H9 (cell line): ENCODE results near the gene FCN1. TPM values are rescaled to one million over a fixed set of nuclear protein-coding genes. Genes with fewer than 3 reads are reported as not detected.

Source experiments
- DNase-seq: peaks from one replicate; pipeline ENCODE4 v3.0.0-alpha.2; 2017
- H2AFZ ChIP-seq: one replicate; pipeline ENCODE4 v1.6.1; 2013; ENCODE audit warnings: mild to moderate bottlenecking, low read length, control low read depth, moderate library complexity
- H2AK5ac ChIP-seq: 2 replicates; pipeline ENCODE4 v1.6.1; 2013; ENCODE audit warnings: low read length, control low read depth, mixed read lengths; ENCODE audit not compliant: insufficient read length
- H2BK120ac ChIP-seq: one replicate; pipeline ENCODE4 v1.6.1; 2013; ENCODE audit warnings: low read depth, mild to moderate bottlenecking, low read length, control low read depth, inconsistent platforms; ENCODE audit not compliant: poor library complexity, severe bottlenecking
- H2BK12ac ChIP-seq: 2 replicates; pipeline ENCODE4 v1.6.1; 2013; ENCODE audit warnings: low read length, control low read depth, mixed read lengths, low read depth; ENCODE audit not compliant: insufficient read length
- H2BK15ac ChIP-seq: 2 replicates; pipeline ENCODE4 v1.6.1; 2013; ENCODE audit warnings: low read depth, low read length, control low read depth
- H2BK20ac ChIP-seq: one replicate; pipeline ENCODE4 v1.6.1; 2013; ENCODE audit warnings: low read depth, mild to moderate bottlenecking, low read length, control low read depth, inconsistent platforms; ENCODE audit not compliant: poor library complexity, severe bottlenecking
- H2BK5ac ChIP-seq: 2 replicates; pipeline ENCODE4 v1.6.1; 2013; ENCODE audit warnings: low read length, control low read depth, mixed read lengths; ENCODE audit not compliant: insufficient read length
- H3K14ac ChIP-seq: 2 replicates; pipeline ENCODE4 v1.6.1; 2013; ENCODE audit warnings: low read length, control low read depth; ENCODE audit not compliant: insufficient read depth
- H3K18ac ChIP-seq: 2 replicates; pipeline ENCODE4 v1.6.1; 2013; ENCODE audit warnings: low read depth, mild to moderate bottlenecking, mixed read lengths, low read length, control low read depth; ENCODE audit not compliant: insufficient read length
- H3K23ac ChIP-seq: 2 replicates; pipeline ENCODE4 v1.6.1; 2013; ENCODE audit warnings: low read length, control low read depth, mixed read lengths, low read depth; ENCODE audit not compliant: insufficient read length
- H3K23me2 ChIP-seq: 2 replicates; pipeline ENCODE4 v1.6.1; 2013; ENCODE audit warnings: low read depth, mild to moderate bottlenecking, mixed read lengths, low read length, control low read depth; ENCODE audit not compliant: insufficient read length, poor library complexity, severe bottlenecking
- H3K27ac ChIP-seq: 2 replicates; pipeline ENCODE4 v1.5.1; 2013; ENCODE audit warnings: low read length, control low read depth, mixed read lengths, low read depth; ENCODE audit not compliant: insufficient read length
- H3K27me3 ChIP-seq: 2 replicates; pipeline ENCODE4 v1.6.1; 2013; ENCODE audit warnings: low read length, control low read depth, inconsistent platforms; ENCODE audit not compliant: insufficient read depth
- H3K4ac ChIP-seq: 2 replicates; pipeline ENCODE4 v1.6.1; 2013; ENCODE audit warnings: low read depth, mild to moderate bottlenecking, control low read depth, inconsistent platforms, low read length, moderate library complexity
- H3K4me1 ChIP-seq: 2 replicates; pipeline ENCODE4 v1.6.1; 2013; ENCODE audit warnings: low read length, control low read depth, inconsistent platforms; ENCODE audit not compliant: insufficient read depth
- H3K4me2 ChIP-seq: 2 replicates; pipeline ENCODE4 v1.6.1; 2013; ENCODE audit warnings: low read length, control low read depth, mixed read lengths; ENCODE audit not compliant: insufficient read length, insufficient read depth
- H3K56ac ChIP-seq: 2 replicates; pipeline ENCODE4 v1.6.1; 2013; ENCODE audit warnings: low read depth, mild to moderate bottlenecking, mixed read lengths, low read length, control low read depth; ENCODE audit not compliant: insufficient read length
- H3K79me1 ChIP-seq: 2 replicates; pipeline ENCODE4 v1.6.1; 2013; ENCODE audit warnings: low read depth, mild to moderate bottlenecking, moderate library complexity, low read length, control low read depth, inconsistent platforms; ENCODE audit not compliant: insufficient read depth, poor library complexity, severe bottlenecking
- H3K79me2 ChIP-seq: 2 replicates; pipeline ENCODE4 v1.6.1; 2013; ENCODE audit warnings: low read length, control low read depth, inconsistent platforms; ENCODE audit not compliant: insufficient read depth
- H3K9ac ChIP-seq: 2 replicates; pipeline ENCODE4 v1.6.1; 2013; ENCODE audit warnings: low read length, control low read depth, mixed read lengths; ENCODE audit not compliant: insufficient read length; ENCODE audit errors: extremely low read depth
- H3K9me3 ChIP-seq: one replicate; pipeline ENCODE4 v1.6.1; 2013; ENCODE audit warnings: low read depth, low read length, inconsistent platforms; ENCODE audit not compliant: control insufficient read depth
- H3T11ph ChIP-seq: one replicate; pipeline ENCODE4 v1.6.1; 2013; ENCODE audit warnings: mild to moderate bottlenecking, low read length, control low read depth, inconsistent platforms
- H4K20me1 ChIP-seq: one replicate; pipeline ENCODE4 v1.6.1; 2013; ENCODE audit not compliant: control insufficient read depth, insufficient read length, insufficient read depth
- H4K5ac ChIP-seq: 2 replicates; pipeline ENCODE4 v1.6.1; 2013; ENCODE audit warnings: low read depth, mild to moderate bottlenecking, mixed read lengths, low read length, control low read depth; ENCODE audit not compliant: insufficient read length
- H4K8ac ChIP-seq: replicated peaks from 2 replicates; pipeline ENCODE4 v1.6.1; 2013; ENCODE audit warnings: low read length, control low read depth, mixed read lengths, low read depth; ENCODE audit not compliant: insufficient read length
- H4K91ac ChIP-seq: 2 replicates; pipeline ENCODE4 v1.6.1; 2013; ENCODE audit warnings: low read depth, mild to moderate bottlenecking, moderate library complexity, mixed read lengths, low read length, control low read depth; ENCODE audit not compliant: insufficient read length
- H3K27ac Mint-ChIP-seq, 3 experiments: 2 replicates in 2 of 3; 3 replicates in 1 of 3; pipeline ENCODE4 v1.8.0; 2020 to 2021; ENCODE audit warnings: mixed read lengths in 3 of 3, mild to moderate bottlenecking in 1 of 3, moderate library complexity in 1 of 3
- H3K27me3 Mint-ChIP-seq: 2 replicates; pipeline ENCODE4 v1.8.0; 2021; ENCODE audit warnings: low read depth, mild to moderate bottlenecking, moderate library complexity, mixed read lengths
- H3K36me3 Mint-ChIP-seq, 3 experiments: 2 replicates in 2 of 3; 3 replicates in 1 of 3; pipeline ENCODE4 v1.8.0; 2020 to 2021; ENCODE audit warnings: low read depth in 3 of 3, mixed read lengths in 3 of 3; ENCODE audit not compliant: insufficient read depth in 1 of 3
- H3K4me1 Mint-ChIP-seq, 2 experiments: 2 replicates each; pipeline ENCODE4 v1.8.0; 2020; ENCODE audit warnings: mixed read lengths in 2 of 2
- H3K4me3 Mint-ChIP-seq, 2 experiments: 2 replicates in 1 of 2; 3 replicates in 1 of 2; pipeline ENCODE4 v1.8.0; 2020 to 2021; ENCODE audit warnings: mild to moderate bottlenecking in 2 of 2, mixed read lengths in 2 of 2, moderate library complexity in 1 of 2
- H3K9me3 Mint-ChIP-seq, 2 experiments: 2 replicates in 1 of 2; 3 replicates in 1 of 2; pipeline ENCODE4 v1.8.0; 2020; ENCODE audit warnings: mild to moderate bottlenecking in 2 of 2, mixed read lengths in 2 of 2, moderate library complexity in 1 of 2
- WGBS: extraction: QIAGEN DNeasy Blood & Tissue Kit; methylation state at CpG from one replicate; pipeline ENCODE4 v1.1.7; 2013; ENCODE audit warnings: missing lambda C conversion rate, low lambda C conversion rate, mixed read lengths; ENCODE audit not compliant: insufficient read length; ENCODE audit errors: extremely low coverage; 5-methylcytosine and 5-hydroxymethylcytosine counted together
- total RNA-seq: library from RNA; stranded (reverse); gene quantifications from 2 replicates; pipeline ENCODE4 v1.2.1, GENCODE V29; 2021
- TF ChIP-seq, protein P1 (sequence below): fragments of 200-600 bp; sonication (generic); conservative IDR thresholded peaks from 3 replicates; pipeline ENCODE4 v1.8.0; 2021; ENCODE audit warnings: antibody characterized with exemption, mild to moderate bottlenecking

Gene FCN1
- total RNA-seq, 1 experiment from 2014 or later = not detected

DNA sequence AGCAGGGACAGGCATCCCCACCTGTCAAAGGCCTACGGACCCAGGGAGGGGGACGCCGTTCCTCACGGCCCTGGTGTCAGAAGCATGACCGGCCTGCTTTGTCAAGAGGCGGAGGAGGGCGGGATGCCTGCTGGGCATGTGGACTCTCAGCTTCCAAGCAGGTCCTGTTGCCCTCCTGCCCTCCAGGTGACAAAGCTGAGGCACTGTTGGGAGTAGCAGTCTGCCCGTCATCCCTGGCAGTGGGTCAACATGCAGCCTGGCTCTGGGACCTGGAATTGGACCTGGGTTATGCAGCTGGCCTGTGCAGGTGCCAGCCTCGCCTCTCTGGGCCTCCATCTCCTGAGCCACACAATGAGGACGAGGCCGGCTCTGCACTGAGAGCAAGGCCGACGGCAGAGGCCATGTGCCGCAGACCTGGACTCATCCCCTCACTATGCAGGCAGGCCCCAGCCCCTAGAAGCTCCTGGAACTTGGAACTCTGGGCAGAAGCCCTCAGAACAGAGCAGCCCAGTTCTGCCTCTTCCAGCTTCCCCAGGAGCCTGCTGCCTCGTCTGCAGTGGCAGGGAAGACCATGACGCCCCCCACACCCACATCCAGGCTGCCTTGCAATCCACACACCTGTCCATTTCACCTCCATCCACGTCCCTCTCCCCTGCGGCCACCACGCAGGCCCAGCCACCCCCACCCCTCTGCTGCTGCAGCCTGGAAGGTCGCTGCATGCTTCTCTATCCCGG lies 20.8 kb upstream of the FCN1 start:
- no peak overlapping the region for H3K56ac ChIP-seq
- no peak overlapping the region for H3K4me2 ChIP-seq
- DNase-seq = no peak
- no peak overlapping the region for H4K5ac ChIP-seq
- H3K9me3 Mint-ChIP-seq = no peaks in the 10 kb centered on the region; a peak in 1 of 5 replicates
- TF ChIP-seq, protein P1, sequence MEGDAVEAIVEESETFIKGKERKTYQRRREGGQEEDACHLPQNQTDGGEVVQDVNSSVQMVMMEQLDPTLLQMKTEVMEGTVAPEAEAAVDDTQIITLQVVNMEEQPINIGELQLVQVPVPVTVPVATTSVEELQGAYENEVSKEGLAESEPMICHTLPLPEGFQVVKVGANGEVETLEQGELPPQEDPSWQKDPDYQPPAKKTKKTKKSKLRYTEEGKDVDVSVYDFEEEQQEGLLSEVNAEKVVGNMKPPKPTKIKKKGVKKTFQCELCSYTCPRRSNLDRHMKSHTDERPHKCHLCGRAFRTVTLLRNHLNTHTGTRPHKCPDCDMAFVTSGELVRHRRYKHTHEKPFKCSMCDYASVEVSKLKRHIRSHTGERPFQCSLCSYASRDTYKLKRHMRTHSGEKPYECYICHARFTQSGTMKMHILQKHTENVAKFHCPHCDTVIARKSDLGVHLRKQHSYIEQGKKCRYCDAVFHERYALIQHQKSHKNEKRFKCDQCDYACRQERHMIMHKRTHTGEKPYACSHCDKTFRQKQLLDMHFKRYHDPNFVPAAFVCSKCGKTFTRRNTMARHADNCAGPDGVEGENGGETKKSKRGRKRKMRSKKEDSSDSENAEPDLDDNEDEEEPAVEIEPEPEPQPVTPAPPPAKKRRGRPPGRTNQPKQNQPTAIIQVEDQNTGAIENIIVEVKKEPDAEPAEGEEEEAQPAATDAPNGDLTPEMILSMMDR = no peak
- no peak overlapping the region for H2BK20ac ChIP-seq
- no peaks in the 10 kb centered on the region for H3K79me1 ChIP-seq
- H4K20me1 ChIP-seq = no peaks in the 10 kb centered on the region
- H4K91ac ChIP-seq = no peak overlapping the region
- peaks cover 9% of the 10 kb centered on the region for H3K27me3 Mint-ChIP-seq
- no peaks in the 10 kb centered on the region for H3K36me3 Mint-ChIP-seq
- H3K27me3 ChIP-seq = no peaks in the 10 kb centered on the region; the same call in 1 of the 2 replicates
- no peak overlapping the region for H2AFZ ChIP-seq
- H3K9ac ChIP-seq = no peak overlapping the region
- no peaks in the 10 kb centered on the region for H3K23me2 ChIP-seq
- H3K27ac ChIP-seq = no peak overlapping the region
- no peak overlapping the region for H2BK120ac ChIP-seq
- 0 out of 7 replicates have a peak overlapping the region, but pooled peaks of 1 of the 3 experiments have one; percentile 15 for H3K27ac Mint-ChIP-seq
- H3K4ac ChIP-seq = no peak overlapping the region
- no peak overlapping the region for H4K8ac ChIP-seq
- no peak overlapping the region; the same call in 1 of the 2 replicates for H3K14ac ChIP-seq
- no peaks in the 10 kb centered on the region for H3K4me1 ChIP-seq
- no peak overlapping the region for H2BK5ac ChIP-seq
- no peak overlapping the region for H3T11ph ChIP-seq
- no peak overlapping the region for H3K18ac ChIP-seq
- no peak overlapping the region for H2AK5ac ChIP-seq
- WGBS = no CpG with 5 or more reads among the region's 21 CpGs
- H2BK12ac ChIP-seq = no peak overlapping the region
- H3K4me3 Mint-ChIP-seq = no peak overlapping the region
- no peaks in the 10 kb centered on the region for H3K9me3 ChIP-seq
- H3K4me1 Mint-ChIP-seq = peaks cover 30 to 47% of the 10 kb centered on the region in 2 experiments
- no peak overlapping the region for H3K23ac ChIP-seq
- no peaks in the 10 kb centered on the region for H3K79me2 ChIP-seq
- no peak overlapping the region for H2BK15ac ChIP-seq
